Gastroesophageal sphincter (tissue), 3 donors: ENCODE measurements around the gene FHIT.

Source experiments
- CTCF ChIP-seq, 4 experiments: fragments of 200-600 bp in 2 of 4; fragments of 450-650 bp in 2 of 4; sonication (generic) in 1 of 4; IDR thresholded peaks; one replicate each; pipeline ENCODE4 v1.5.1; 2017 to 2019; ENCODE audit warnings: antibody characterized with exemption in 4 of 4, mild to moderate bottlenecking in 2 of 4, moderate library complexity in 2 of 4
- POLR2A ChIP-seq, 2 donors: fragments of 450-650 bp; IDR thresholded peaks; one replicate each; pipeline ENCODE4 v1.6.1; 2017; ENCODE audit warnings: antibody characterized with exemption in 2 of 2, mild to moderate bottlenecking in 2 of 2, moderate library complexity in 1 of 2

- TF ChIP-seq POLR2A (IDR thresholded peaks at IDR 0.05) (no peak), CTCF (IDR thresholded peaks at IDR 0.05) (no peak)
These were observed 1522.7 kb downstream of the FHIT start for GRCh38 chr3:59728587-59728908.
